HG03469 (cell line): Measurements from ENCODE around the gene UCP3.

Source experiments
- ATAC-seq: cut with Tn5 transposase; IDR thresholded peaks from one replicate; pipeline ENCODE4 v1.9.1; 2021; ENCODE audit warnings: mild to moderate bottlenecking, moderate library complexity, moderate number of reproducible peaks; ENCODE audit not compliant: unreplicated experiment

The UCP3 gene

GRCh38 chr11:73958521-73959141, 50.3 kb downstream of the UCP3 start:
- no peak for ATAC-seq

- ATAC-seq: no peak
These were observed 51.1 kb downstream of the UCP3 start for GRCh38 chr11:73957654-73958361.

GRCh38 chr11:73956876-73957653, 51.8 kb downstream of the UCP3 start:
- no peak for ATAC-seq

- no peak for ATAC-seq
These were observed 57.1 kb downstream of the UCP3 start for GRCh38 chr11:73951797-73952196.

GRCh38 chr11:73950869-73951710, 57.8 kb downstream of the UCP3 start, which contains the start of gene DNAJB13:
TSS of gene DNAJB13 (plus strand) at chr11:73951026. CDS start at chr11:73951070, 44 bp downstream.
- peak; percentile 48 for ATAC-seq
